Muscle layer of duodenum (tissue), 2 donors: ENCODE measurements around the gene RAB22A.

Experiments used
- H3K27ac ChIP-seq: one replicate; pipeline ENCODE4 v1.7.0; 2013; ENCODE audit warnings: mild to moderate bottlenecking, low read length
- H3K27me3 ChIP-seq: one replicate; pipeline ENCODE4 v1.7.0; 2013; ENCODE audit warnings: low read depth, mild to moderate bottlenecking, control low read depth, low read length
- H3K36me3 ChIP-seq, 2 donors: one replicate each; pipeline ENCODE4 v1.7.0; 2013; ENCODE audit warnings: low read length in 2 of 2, control low read depth in 1 of 2, mild to moderate bottlenecking in 1 of 2; ENCODE audit not compliant: insufficient read depth in 2 of 2, control insufficient read depth in 1 of 2
- H3K4me1 ChIP-seq, 2 donors: one replicate each; pipeline ENCODE4 v1.7.0; 2013; ENCODE audit warnings: low read length in 2 of 2, mild to moderate bottlenecking in 2 of 2, control low read depth in 1 of 2, moderate library complexity in 1 of 2; ENCODE audit not compliant: insufficient read depth in 2 of 2, control insufficient read depth in 1 of 2
- H3K4me3 ChIP-seq, 2 donors: one replicate each; pipeline ENCODE4 v1.7.0; 2013; ENCODE audit warnings: low read length in 2 of 2, low read depth in 1 of 2, mild to moderate bottlenecking in 1 of 2
- H3K9me3 ChIP-seq, 2 donors: one replicate each; pipeline ENCODE4 v1.7.0; 2013; ENCODE audit warnings: low read length in 2 of 2, control low read depth in 1 of 2, mild to moderate bottlenecking in 1 of 2; ENCODE audit not compliant: control insufficient read depth in 1 of 2
- donor health status: healthy.

The RAB22A gene

GRCh38 chr20:58327211-58327610 is 17.7 kb downstream of the RAB22A start:
- H3K4me3 ChIP-seq: no peak overlapping the region
- peaks cover 10 to 24% of the 10 kb centered on the region in 2 donors for H3K4me1 ChIP-seq
- no peaks in the 10 kb centered on the region for H3K27me3 ChIP-seq
- H3K36me3 ChIP-seq: no peaks in the 10 kb centered on the region
- no peak overlapping the region for H3K27ac ChIP-seq
- no peaks in the 10 kb centered on the region for H3K9me3 ChIP-seq

- no peak overlapping the region for H3K4me3 ChIP-seq
- peaks cover 10 to 26% of the 10 kb centered on the region in 2 donors for H3K4me1 ChIP-seq
- no peaks in the 10 kb centered on the region for H3K27me3 ChIP-seq
- H3K36me3 ChIP-seq: no peaks in the 10 kb centered on the region
- no peaks in the 10 kb centered on the region for H3K9me3 ChIP-seq
- H3K27ac ChIP-seq: no peak overlapping the region
Measured at GRCh38 chr20:58328836-58329235, 19.3 kb downstream of the RAB22A start.

GRCh38 chr20:58329711-58330110 is 20.2 kb downstream of the RAB22A start:
- Histone ChIP-seq H3K4me1 (peaks cover 10 to 26% of the 10 kb centered on the region in 2 donors), H3K27me3 (no peaks in the 10 kb centered on the region), H3K4me3 (no peak overlapping the region), H3K36me3 (no peaks in the 10 kb centered on the region), H3K27ac (no peak overlapping the region), H3K9me3 (no peaks in the 10 kb centered on the region)

DNA sequence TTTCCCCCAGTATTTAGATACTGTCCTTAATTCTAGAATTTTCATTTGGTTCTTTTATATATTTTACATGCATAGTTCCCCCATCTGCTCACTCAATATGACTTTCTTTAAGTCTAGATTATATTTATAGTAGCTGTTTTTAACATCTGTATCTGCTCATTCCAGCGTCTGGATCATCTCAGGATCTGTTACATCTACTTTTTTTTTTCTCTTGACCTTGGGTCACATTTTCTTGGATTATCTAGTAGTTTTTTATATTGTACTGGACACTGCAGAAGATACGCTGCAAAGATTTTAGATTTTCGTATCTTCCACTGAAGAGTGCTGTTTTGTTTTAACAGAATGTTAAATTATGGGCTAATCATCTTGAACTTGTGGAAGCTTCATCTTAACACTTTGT is 20.7 kb downstream of the RAB22A start:
- H3K9me3 ChIP-seq: no peaks in the 10 kb centered on the region
- H3K27ac ChIP-seq: no peak overlapping the region
- H3K4me1 ChIP-seq: peaks cover 10 to 26% of the 10 kb centered on the region in 2 donors
- H3K4me3 ChIP-seq: no peak overlapping the region
- H3K36me3 ChIP-seq: no peaks in the 10 kb centered on the region
- H3K27me3 ChIP-seq: no peaks in the 10 kb centered on the region

DNA sequence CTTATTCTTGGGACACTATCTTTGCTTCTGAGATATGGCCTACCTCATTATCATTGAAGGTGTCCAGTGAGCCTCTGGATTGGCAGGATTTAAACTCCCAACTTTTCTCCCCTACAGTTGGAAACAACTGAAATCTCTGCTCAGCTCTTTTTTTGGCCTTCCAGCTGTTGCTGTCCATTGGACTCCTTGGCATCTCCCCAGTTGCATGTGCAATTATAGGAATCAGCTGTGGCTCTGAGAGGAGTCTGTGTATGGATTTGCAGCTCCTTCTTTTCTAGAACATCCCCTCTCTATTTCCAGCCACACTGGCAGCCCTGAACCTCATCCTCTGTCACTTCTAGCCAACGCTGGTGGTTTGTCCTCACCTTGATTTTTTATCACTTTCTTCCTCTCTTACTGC is 21.2 kb downstream of the RAB22A start:
- H3K27me3 ChIP-seq: no peaks in the 10 kb centered on the region
- no peaks in the 10 kb centered on the region for H3K9me3 ChIP-seq
- no peak overlapping the region for H3K4me3 ChIP-seq
- no peaks in the 10 kb centered on the region for H3K36me3 ChIP-seq
- no peak overlapping the region for H3K27ac ChIP-seq
- peaks cover 6 to 26% of the 10 kb centered on the region in 2 donors for H3K4me1 ChIP-seq

DNA sequence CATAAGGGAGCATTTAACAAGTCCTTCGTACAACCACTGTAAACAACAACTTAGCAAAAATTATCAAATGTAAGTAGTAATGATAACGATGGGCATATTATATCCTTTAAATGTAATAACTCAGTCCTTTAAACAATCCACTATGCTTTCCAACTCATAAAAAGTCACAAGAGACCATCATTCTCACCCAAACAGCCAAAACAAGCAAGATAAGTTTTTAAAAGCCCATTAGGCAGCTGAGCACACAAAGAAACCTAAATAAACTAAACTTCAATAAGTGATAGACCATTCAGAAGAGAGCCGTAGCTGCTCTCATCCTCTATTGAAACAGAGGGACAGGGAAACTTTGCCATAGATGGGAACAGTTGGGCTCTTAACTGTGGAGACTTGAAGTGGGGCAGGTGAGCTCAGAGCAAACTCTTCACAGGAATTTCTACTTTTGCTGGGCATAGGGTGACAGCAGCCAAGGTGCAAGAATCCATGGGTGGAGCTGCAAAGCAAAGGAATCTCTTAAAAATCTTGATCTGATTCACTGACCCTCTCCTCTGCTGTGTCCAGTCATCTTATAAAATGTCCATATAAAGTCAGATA is 22.5 kb downstream of the RAB22A start:
- H3K36me3 ChIP-seq: no peaks in the 10 kb centered on the region
- no peaks in the 10 kb centered on the region for H3K9me3 ChIP-seq
- H3K27me3 ChIP-seq: no peaks in the 10 kb centered on the region
- H3K4me3 ChIP-seq: no peak overlapping the region
- peaks cover 6 to 25% of the 10 kb centered on the region in 2 donors for H3K4me1 ChIP-seq
- no peak overlapping the region for H3K27ac ChIP-seq

DNA sequence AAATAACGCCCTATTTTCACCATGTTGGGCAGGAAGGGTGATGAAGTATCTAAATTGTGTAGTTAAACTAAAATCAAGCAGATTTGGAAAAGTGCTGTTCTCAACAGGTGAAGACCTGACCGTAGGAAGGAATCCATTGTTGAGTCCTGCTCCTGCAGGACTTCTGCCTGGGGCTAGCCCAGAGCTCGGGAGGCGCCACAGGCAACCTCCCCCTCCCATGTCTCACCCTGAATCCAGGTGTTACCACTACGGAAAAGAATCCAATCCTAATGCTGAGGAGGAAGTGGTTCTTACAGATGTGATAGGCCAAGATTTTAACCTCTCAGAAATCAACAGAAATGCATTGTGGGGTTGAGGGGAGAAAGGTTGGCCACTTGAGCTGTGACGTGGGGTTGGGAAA is 30.2 kb downstream of the RAB22A start:
- Histone ChIP-seq H3K36me3 (peaks cover 3 to 11% of the 10 kb centered on the region in 2 donors), H3K27ac (no peak overlapping the region), H3K4me1 (no peaks in the 10 kb centered on the region), H3K27me3 (no peaks in the 10 kb centered on the region), H3K9me3 (no peaks in the 10 kb centered on the region), H3K4me3 (no peak overlapping the region)

DNA sequence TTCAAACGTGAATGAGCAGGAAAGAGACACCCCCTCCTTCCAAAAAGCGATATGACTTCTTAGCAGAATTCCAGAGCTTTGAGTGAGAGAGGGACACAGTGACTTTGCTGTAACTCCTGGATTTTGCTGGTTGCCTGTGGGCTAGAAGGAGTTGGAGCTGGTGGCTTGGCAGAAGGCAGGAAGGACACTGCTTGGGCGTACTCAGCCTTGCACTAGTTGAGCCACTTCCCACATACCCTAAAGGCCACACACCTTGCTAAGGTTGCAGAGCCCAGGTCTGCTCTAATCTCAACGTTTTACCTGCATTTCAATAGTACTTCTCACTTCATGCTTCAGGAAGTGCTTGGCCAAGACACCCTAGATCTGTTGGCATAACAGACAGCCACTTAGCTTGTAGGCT is 30.6 kb downstream of the RAB22A start:
- H3K27me3 ChIP-seq: no peaks in the 10 kb centered on the region
- H3K9me3 ChIP-seq: no peaks in the 10 kb centered on the region
- H3K36me3 ChIP-seq: peaks cover 7 to 14% of the 10 kb centered on the region in 2 donors
- H3K4me3 ChIP-seq: no peak overlapping the region
- no peak overlapping the region for H3K27ac ChIP-seq
- H3K4me1 ChIP-seq: no peaks in the 10 kb centered on the region

- no peak overlapping the region for H3K4me3 ChIP-seq
- no peaks in the 10 kb centered on the region for H3K9me3 ChIP-seq
- H3K36me3 ChIP-seq: peaks cover 14 to 20% of the 10 kb centered on the region in 2 donors
- no peaks in the 10 kb centered on the region for H3K27me3 ChIP-seq
- no peak overlapping the region for H3K27ac ChIP-seq
- H3K4me1 ChIP-seq: no peaks in the 10 kb centered on the region
Measured at GRCh38 chr20:58340853-58341252, 31.3 kb downstream of the RAB22A start.

DNA sequence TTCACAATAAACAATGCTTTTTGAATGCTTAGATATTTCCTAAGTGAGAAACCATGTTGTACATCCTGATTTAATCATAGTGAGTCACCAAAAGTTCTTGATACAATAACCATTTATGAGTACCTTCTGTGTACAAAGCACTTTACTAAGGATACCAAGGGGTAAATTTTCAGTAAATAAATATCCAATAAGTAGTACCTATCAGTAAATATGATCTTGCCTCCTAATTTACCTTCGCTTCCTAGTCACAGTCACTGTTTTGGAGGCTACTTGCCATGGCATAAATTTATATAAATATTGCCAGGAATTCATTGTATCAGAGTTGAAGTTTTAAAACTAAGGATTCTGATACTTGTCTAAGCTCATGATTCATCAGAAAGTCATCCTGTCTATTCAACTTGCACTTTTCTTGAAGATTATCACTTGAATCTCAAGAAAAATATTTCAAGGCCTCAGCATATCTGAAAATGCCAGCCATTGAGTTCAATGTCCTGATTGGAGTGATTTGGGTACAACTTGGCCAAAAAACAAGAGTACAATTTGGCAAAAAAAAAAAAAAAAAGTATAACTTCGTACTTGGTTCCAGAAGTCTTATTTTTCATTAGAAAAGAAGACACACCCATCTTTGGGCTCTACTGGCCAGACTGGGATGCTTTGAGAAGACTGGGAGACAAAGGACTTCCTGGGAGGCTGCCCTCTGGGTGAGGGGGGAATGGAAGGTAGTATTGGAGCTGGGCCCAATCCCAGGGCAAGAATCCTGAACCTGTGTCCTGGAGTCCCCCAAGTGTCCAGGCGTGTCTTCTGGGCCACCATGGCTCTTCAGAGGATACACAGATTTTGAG is 32.8 kb downstream of the RAB22A start:
- Histone ChIP-seq H3K4me3 (no peak overlapping the region), H3K9me3 (no peaks in the 10 kb centered on the region), H3K27me3 (no peaks in the 10 kb centered on the region), H3K27ac (no peak overlapping the region), H3K4me1 (no peaks in the 10 kb centered on the region), H3K36me3 (peaks cover 29 to 33% of the 10 kb centered on the region in 2 donors)

GRCh38 chr20:58344741-58345140 is 35.2 kb downstream of the RAB22A start:
- H3K27me3 ChIP-seq: no peaks in the 10 kb centered on the region
- no peak overlapping the region for H3K4me3 ChIP-seq
- H3K9me3 ChIP-seq: no peaks in the 10 kb centered on the region
- H3K36me3 ChIP-seq: peaks cover 29 to 33% of the 10 kb centered on the region in 2 donors
- H3K4me1 ChIP-seq: no peaks in the 10 kb centered on the region
- H3K27ac ChIP-seq: no peak overlapping the region
